ENCODE results near the gene L3MBTL4.

The L3MBTL4 gene

DNA sequence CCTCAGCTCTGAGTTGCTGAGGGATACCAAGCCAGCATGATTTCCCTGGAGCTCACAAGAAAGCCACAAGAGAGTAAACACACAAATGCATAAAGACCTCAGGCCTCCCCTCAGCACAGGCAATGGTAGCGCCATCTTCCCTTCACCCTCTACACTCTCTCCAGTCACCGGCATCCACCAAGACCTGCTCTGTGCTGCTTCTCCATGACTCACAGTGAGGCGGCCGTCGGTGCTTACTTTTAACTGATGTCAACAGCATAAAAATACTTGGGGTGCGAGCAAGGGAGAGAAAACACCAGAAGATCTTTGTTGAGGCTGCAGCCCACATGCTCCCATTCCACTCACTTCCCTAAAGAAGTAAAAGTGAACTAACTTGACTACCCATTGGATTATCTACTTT is 46.7 kb downstream of the L3MBTL4 start:
- in situ Hi-C loops (cut with MboI; ENCODE audit: low sequenced_read_pairs) = no loop called here

GRCh38 chr18:6367208-6367607 is 47.5 kb downstream of the L3MBTL4 start:
- in situ Hi-C loops (cut with MboI; ENCODE audit: low sequenced_read_pairs) = no loop called here

DNA sequence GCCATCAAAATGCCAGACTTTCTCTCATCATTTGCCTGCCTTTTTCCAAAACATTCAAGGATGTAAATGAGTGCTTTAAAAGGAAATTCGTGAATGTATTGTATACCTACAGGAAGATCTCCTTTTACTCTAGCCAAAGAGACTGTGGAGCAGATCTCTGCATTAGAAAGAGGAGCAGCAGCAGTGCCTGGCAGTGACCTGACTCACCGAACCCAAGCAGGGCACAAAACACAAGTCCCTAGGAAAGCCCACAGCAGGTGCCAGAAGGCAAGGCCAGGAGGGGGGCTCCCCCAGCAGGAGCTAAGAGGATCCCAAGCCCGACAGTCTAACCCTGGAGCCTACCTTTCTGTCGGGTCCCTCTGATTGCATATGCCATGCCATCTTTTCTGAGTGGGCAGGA is 47.9 kb downstream of the L3MBTL4 start:
- in situ Hi-C loops (cut with MboI; ENCODE audit: low sequenced_read_pairs) = no loop called here

- in situ Hi-C loops (cut with MboI; ENCODE audit: low sequenced_read_pairs) = no loop called here
Measured at GRCh38 chr18:6365385-6365784, 49.3 kb downstream of the L3MBTL4 start.

DNA sequence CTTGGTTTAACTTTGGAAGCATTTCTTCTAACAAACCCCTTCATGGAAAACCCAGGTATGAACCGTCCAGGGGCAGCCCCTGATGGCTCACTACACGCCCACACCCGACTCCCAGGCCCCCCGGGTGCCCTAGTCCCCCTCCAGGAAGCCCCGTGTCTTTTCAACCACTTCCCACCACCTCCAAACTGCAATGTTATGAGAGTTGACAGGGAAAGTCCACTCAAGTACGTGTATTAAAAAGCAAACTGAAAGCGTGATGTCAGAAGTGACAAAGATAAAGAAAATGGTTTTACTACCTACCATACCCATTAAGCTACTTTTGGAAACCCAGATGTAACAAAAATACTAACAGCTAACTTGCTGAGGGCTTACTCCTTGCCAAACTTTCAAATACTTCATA is 51.5 kb downstream of the L3MBTL4 start:
- in situ Hi-C loops (cut with MboI; ENCODE audit: low sequenced_read_pairs) = no loop called here

DNA sequence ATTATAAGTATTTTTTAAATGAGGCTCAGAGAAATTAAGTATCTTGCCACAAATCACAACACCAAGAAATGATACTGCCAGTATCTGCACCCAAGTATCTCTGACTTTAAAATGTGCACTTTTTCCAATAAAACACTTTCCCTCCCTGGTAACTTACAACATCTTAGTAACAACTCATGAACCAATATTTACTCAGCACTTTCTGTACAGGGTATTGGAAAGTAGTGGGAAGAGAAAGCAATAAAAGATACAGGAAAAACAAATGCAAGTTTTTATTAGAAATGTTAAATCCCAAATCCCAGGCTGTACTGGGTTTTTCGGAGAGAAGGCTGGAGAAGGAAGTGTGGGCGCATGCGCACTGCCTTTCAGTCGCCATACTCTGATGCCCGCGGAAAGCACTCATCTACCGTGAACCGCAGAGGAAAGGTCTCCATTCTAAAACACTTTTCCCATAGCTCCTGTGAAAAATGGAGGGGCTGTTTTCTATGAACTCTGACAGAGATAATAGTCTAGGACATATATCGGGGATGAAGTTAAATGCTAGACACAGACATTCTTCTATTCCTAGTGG is 52.1 kb downstream of the L3MBTL4 start:
- in situ Hi-C loops (cut with MboI; ENCODE audit: low sequenced_read_pairs) = no loop called here

DNA sequence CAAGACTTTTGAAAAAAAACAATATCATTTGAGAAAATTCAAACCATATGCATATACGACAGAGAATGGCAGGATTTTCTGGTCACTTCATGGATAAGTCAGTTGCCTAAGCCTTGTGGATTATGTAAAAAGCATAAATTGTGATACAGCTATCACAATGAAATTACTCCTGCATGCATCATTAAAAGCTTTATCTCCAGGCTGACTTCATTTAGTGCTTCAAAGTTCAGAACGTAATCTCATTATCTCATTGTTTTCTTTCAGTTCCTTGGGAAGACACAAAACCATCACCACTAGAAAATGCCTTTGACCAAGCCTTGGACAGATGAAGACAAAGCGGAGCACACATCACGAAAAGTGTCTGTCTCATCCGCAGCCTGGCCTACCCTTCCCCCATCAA is 57.0 kb downstream of the L3MBTL4 start:
- in situ Hi-C loops (cut with MboI; ENCODE audit: low sequenced_read_pairs) = no loop called here

DNA sequence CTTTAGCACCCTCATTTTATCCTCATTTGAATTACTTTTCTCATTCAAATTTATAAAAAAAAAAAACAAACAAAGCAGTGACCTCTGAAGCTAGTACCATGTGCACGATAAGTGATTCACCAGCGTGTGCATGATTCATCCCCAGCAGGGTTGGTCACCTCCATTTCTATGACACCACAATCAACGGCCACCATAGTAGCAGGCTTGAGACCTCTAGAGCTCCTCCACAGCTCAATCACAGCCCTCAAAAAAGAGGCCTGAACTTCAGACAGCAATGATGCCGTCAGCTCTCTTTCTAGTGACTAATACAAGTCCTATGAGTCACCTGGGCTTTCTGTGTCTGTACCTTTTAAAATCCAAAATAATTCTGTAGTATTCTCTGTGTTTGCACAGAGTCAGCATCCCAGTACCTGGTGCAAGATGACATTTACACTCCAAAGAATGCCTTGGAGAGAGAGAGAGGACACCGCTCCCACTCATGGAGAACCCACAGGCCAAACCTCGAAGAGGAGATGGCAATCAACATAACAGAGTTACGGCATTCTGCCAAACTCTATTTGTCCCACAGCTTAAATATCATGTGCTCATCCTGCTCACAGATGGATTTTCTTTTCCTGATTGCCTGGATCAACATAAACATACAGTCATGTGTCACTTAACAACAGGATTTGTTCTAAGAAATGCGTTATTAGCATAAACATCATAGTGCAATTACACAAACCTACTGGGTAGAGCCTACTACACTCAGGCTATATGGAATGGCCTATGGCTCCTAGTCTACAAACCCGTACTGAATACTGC is 58.7 kb downstream of the L3MBTL4 start:
- in situ Hi-C loops (cut with MboI; ENCODE audit: low sequenced_read_pairs) = no loop called here

DNA sequence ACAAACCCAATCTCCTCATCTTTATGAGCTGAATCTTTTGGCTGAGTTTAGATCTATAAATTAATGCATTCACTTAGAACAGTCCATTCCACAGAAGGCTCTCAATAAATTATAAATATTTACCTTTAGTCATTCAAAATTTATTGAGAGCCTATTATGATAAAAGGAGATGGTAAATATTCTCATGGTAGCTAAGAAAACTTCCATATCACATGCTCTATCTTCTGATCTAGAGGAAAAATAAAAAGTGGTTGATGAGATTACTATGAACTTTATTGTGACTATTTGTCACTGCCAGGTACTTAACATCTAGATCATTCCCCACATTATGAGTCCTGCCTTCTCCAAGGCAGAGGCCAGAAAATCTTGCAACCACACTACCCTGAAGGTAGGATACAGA is 62.4 kb downstream of the L3MBTL4 start:
- in situ Hi-C loops (cut with MboI; ENCODE audit: low sequenced_read_pairs) = no loop called here

GRCh38 chr18:6342990-6343389 is 71.7 kb downstream of the L3MBTL4 start:
- in situ Hi-C loops (cut with MboI; ENCODE audit: low sequenced_read_pairs) = no loop called here

GRCh38 chr18:6341709-6342108 is 73.0 kb downstream of the L3MBTL4 start:
- in situ Hi-C loops (cut with MboI; ENCODE audit: low sequenced_read_pairs) = no loop called here

GRCh38 chr18:6341303-6341702 is 73.4 kb downstream of the L3MBTL4 start:
- in situ Hi-C loops (cut with MboI; ENCODE audit: low sequenced_read_pairs) = no loop called here

DNA sequence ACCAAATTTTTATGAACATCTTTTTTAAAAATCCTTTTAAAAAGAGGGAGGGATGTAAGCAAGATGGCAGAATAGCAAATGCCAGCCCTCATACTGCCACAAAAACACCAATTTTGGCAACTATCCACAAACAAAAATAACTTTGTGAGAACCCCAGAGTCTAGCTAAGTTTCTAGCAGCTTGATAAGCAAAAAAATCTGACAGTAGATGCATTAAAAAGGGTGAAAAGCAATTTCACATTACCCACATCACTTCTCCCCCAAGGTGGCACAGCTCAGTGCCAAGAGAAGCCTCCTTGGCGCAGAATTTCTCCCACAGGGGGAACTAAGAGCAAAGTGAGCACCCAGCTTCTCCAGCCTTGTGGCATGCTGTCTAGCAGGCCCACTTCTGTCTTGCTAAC is 74.6 kb downstream of the L3MBTL4 start:
- in situ Hi-C loops (cut with MboI; ENCODE audit: low sequenced_read_pairs) = no loop called here

DNA sequence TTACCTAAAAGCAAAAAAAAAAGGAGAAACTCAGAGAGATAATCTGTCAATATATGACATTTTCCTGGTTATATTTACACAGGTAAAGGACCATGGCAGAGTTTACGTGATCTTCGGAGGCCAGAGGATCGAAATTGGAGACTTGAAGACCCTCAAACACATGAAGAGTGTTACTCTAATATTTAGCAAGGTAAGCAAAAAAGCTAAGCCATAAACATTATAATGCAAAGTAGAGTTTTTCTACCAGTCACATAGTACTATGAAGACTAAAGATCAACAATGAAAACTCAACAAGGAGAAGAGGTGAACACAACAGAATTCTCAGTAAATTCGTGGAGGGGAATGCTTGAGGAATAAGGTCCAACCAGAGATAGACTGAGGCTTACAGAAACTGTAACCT is 78.5 kb downstream of the L3MBTL4 start:
- in situ Hi-C loops (cut with MboI; ENCODE audit: low sequenced_read_pairs) = no loop called here

DNA sequence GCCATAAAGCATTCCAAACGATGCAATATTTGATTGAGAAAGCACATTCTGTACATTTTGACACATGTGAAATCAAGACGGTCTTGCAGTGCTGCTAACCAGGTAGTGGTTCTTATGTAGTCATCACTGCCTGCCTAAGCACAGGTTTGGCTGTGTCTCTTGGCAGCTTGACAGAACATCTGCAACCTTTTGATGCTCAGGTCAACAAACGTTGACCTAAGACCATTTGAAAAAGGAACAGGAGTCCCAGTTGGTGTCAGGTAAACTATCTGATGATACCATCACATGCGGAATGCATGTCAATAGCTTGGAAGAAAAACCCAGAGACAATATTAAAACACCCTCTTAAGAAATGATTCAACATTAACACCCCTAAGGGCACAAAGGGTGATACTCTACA is 80.7 kb downstream of the L3MBTL4 start:
- in situ Hi-C loops (cut with MboI; ENCODE audit: low sequenced_read_pairs) = no loop called here

DNA sequence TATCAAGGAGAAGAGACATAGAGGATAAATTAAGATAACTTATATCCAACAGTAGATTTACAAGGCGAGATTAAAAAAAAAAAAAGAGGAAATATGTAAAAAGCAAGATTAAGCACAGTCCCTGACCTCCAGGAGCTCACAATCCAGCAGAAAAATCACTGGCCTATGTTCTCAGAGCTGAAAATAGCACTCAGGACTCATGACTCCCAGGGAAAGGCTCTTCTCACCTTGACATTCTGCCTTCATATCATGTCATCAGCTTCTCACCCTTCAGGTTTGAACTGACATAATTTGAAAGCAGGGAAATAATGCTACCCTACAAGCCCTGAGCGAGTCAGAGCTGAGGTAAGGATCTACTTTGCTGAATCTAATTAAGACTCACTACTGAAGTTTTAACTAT is 82.8 kb downstream of the L3MBTL4 start:
- in situ Hi-C loops (cut with MboI; ENCODE audit: low sequenced_read_pairs) = no loop called here

GRCh38 chr18:6330786-6331185 is 83.9 kb downstream of the L3MBTL4 start:
- in situ Hi-C loops (cut with MboI; ENCODE audit: low sequenced_read_pairs) = no loop called here

GRCh38 chr18:6328621-6329010 is 86.1 kb downstream of the L3MBTL4 start:
- in situ Hi-C loops (cut with MboI; ENCODE audit: low sequenced_read_pairs) = no loop called here

DNA sequence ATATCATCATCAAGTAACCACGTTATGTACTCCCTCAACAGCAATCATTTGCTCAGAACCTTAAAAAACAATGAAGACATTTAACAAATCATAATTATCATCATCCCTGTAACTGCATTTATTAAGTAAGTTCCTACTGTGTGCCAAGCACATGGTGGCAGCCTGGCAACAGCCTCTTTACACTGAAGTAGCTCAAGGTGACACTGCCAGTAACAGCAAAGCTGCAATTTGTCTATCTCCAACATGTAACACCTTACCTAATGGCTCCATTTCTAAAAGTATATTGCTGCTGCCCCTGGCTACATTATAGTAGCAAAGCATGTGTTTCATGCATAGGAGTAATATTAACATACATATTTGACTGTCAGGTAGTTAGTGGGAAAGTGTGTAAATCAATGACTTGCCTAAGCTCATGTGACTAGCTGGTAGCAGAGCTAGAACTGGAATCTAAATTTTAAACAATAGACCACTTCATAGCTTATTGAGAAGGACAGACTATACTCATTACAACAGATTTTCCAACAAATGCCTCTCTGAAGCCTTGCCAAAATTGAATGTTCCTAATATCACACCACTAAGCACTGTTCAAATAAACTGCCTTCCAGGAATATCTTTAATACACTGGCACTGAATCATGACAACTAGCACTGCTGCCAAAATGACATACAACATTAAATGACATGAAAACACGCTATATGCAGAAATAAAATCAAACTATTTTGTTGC is 86.7 kb downstream of the L3MBTL4 start:
- in situ Hi-C loops (cut with MboI; ENCODE audit: low sequenced_read_pairs) = no loop called here

DNA sequence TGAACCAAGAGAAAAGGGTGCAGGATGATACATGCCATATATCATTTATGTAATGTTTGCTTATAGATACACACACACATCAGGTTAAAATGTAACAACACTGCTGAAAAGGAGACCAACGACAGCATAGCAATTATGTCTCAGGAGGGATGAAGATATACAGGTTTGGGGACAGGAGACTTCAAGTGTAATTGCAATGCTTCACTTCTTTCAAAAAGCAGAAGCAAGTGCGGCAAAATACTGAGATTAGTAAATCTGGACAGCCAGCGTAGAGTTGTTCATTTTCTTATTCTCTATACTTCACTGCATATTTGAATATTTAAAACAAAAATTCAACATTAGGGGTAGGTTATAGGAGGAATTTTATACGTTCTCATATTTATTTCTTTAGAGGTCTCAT is 87.2 kb downstream of the L3MBTL4 start:
- in situ Hi-C loops (cut with MboI; ENCODE audit: low sequenced_read_pairs) = no loop called here

GRCh38 chr18:6326566-6326965 is 88.1 kb downstream of the L3MBTL4 start:
- in situ Hi-C loops (cut with MboI; ENCODE audit: low sequenced_read_pairs) = no loop called here

DNA sequence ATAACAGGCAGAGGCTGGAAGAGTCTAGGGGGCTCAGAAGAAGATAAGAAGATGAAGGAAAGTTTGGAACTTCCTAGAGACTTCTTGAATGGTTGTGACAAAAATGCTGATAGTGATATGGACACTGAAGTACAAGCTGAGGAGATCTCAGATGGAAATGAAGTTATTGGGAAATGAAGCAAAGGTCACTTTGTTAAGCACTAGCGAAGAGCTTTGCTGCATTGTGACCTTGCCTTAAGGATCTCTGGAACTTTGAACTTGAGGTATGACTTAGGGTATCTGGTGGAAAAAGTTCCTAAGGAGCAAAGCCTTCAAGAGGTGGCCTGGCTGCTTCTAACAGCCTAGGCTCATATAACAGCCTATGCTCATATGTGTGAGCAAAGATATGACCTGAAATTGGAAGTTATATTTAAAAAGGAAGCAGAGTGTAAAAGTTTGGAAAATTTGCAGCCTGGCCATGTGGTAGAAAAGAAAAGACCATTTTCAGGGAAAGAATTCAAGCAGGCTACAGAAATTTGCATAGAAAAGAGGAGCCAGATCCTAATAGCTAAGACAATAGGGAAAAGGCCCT is 91.3 kb downstream of the L3MBTL4 start:
- in situ Hi-C loops (cut with MboI; ENCODE audit: low sequenced_read_pairs) = no loop called here

Data from HL-60/S4 treated with phorbol 12-myristate 13-acetate at 8.2 ng/mL for 4 days and 3 days (cell line).